NCI-H2227 treated with DMSO at 0.1 percent for 48 hours (cell line): ENCODE measurements around the gene ZNF536.
"Not testable (repeated sequence)": the region's sequence is repeated elsewhere in the genome, so short reads cannot be mapped to it uniquely, and the experiment has no call there.

Experiments
- DNase-seq: peaks from one replicate; lab custom pipeline; 2025; lab: John Stamatoyannopoulos, UW

The ZNF536 gene

DNA sequence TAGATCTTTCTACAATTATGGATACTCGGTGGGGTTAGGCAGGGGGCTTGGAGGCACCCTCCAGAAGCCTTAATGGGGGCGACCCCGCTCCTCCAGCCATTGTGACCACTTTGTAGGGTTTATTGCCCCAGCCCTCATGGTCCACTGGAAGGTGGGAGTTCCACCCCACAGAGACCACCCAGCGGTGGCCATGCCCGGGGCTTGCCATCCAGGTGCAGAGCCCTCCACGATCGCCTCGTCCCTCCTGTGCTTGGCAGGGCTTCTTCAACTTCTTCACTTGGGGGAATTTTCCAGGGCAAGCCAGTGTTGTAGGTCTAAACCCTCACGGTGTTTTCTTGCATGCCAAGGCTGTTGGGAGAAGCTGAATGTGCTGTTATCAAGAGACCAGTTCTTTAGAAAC, 16.1 kb downstream of the ZNF536 start:
- no peak for DNase-seq

GRCh38 chr19:30388819-30389218, 16.6 kb downstream of the ZNF536 start:
- DNase-seq: no peak

- DNase-seq: no peak
Observed at GRCh38 chr19:30390356-30390988, 18.3 kb downstream of the ZNF536 start.

- no peak for DNase-seq
Observed at GRCh38 chr19:30391052-30391451, 18.9 kb downstream of the ZNF536 start.

GRCh38 chr19:30391554-30392551, 19.7 kb downstream of the ZNF536 start:
- DNase-seq: no peak

GRCh38 chr19:30393046-30393445, 20.9 kb downstream of the ZNF536 start:
- DNase-seq: no peak

GRCh38 chr19:30393729-30394480, 21.7 kb downstream of the ZNF536 start:
- DNase-seq: no peak

DNA sequence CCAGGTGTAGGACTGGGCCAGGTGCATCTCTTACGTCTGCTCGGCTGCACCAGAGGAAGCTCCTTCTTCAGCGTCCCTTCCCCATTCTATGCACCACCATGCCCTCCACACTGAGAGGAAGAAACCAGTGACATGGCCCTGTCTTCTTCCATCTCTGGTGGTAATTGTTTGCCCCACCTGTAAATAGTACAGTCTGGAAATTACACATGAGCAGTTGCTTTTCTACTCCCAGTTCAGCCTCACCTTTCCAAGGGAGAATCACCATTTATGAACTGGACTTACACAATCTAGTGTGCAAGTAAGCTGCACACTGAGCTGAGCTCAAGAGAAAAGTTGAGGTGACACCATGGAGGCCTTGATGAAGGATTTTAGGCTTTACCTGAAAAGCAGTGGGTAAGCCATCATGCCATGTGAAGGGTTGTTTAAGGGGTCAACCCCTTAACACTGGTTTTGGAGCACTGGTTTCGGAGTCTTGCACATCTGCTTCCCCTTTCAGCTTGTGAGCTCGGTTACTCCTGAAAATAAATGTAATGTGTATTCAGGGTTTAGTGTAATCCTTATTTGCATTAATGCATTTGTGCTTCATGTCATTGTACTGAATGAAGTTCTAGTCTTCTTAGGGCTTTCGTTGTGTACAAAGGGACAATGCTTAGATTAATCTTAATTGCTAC, 22.4 kb downstream of the ZNF536 start:
- no peak for DNase-seq

DNA sequence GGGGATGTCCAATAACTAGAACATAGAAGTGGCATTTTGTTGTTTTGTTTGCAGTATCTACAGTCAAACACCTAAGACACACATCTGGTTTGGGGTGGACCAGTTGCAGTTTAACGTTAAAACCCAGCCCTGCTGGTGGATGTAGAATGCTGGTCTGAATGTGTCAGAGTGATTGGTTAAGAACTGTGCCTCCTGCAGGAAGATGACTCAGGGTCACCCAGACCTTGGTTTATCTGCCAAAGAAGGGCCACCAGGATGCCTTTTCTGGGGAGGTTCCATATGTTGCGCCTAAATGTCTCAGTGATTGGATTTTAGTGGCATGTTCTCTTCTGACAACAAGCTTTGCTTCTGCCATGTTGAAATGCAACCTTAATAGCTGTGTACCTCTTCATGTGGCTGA, 23.1 kb downstream of the ZNF536 start:
- no peak for DNase-seq

DNA sequence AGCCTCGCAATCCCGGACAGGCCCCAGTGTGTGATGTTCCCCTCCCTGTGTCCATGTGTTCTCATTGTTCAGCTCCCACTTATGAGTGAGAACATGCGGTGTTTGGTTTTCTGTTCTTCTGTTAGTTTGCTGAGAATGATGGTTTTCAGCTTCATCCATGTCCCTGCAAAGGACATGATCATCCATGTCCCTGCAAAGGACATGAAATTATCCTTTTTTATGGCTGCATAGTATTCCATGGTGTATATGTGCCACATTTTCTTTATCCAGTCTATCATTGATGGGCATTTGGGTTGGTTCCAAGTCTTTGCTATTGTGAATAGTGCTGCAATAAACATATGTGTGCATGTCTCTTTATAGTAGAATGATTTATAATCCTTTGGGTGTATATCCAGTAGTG, 26.4 kb downstream of the ZNF536 start:
- not testable (repeated sequence) for DNase-seq

- no peak for DNase-seq
Observed at GRCh38 chr19:30401956-30402355, 29.8 kb downstream of the ZNF536 start.

DNA sequence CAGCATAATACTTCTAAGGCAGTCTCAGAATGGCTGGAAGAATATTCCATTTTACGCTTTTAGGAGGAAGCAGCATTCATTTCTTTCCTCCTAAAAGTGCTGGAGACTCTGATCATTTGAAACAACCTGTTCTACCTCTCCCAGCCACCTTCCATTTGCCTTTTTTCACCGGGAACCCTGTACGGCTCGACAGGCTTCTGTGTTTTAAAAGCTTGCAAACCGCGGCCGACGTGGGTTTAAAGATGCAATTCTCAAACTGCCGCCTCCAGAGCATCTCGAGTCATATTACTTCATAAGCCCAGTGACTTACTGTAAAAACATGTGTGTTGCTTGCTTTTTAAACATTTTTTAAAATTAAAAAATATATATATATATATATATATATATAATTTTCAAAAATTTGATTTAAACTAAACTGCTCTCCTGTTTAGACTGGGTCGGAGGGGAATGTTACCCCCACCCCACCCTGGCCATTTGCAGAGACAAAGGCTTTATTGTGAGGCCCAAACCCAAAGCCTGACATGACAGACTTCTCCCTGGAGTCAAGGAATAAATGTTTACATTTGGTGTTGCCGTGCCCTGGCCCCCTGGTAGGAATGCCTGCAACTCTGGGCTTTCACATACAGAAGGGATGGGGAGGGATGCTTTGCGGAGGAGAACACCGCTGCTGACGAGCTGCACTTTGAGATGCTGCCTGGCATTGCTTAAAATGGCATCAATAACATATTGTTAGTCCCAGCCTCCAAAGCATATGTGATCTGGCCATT, 30.4 kb downstream of the ZNF536 start:
- no peak for DNase-seq

- DNase-seq: no peak
Observed at GRCh38 chr19:30403203-30403985, 31.2 kb downstream of the ZNF536 start.

DNA sequence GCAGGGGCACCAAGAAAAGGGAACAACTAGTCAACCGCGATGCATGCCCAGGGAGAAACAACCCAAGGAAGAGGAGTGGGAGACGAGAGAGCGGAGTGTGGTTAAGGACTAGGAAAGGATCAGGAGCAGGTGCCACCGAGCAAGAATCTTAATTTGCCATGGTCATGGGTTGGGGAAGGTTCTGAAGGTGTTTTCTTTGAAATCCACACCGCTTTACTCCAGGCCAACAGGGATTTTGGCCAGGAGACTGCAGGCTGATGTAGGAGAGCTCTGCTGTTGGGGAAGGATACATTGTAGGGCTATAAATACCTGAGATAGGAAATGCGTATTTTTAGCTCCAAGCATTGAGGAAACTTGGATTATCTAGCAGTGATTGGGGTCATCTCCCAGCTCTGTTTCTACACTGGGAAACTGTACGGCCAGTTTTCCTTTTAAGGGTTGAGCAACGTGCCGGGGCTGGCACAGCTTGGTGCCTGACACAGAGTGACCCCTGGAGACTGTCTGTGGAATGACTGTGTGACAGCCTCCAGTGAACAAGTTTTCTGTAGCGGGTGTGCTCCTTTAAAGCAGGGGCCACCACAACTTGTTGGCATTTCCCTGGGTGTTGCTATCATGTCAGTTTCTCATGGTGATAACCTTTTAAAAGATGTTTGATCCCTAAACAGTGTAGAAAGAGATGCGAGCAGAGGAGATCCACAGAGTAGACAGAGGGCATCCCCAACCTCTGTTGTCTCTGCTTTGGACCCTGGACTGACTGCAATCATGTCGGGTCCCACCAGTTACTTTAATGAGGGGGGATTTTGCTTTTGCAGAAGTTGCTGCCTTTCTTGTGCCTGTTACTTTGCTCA, 34.3 kb downstream of the ZNF536 start:
- DNase-seq: no peak

DNA sequence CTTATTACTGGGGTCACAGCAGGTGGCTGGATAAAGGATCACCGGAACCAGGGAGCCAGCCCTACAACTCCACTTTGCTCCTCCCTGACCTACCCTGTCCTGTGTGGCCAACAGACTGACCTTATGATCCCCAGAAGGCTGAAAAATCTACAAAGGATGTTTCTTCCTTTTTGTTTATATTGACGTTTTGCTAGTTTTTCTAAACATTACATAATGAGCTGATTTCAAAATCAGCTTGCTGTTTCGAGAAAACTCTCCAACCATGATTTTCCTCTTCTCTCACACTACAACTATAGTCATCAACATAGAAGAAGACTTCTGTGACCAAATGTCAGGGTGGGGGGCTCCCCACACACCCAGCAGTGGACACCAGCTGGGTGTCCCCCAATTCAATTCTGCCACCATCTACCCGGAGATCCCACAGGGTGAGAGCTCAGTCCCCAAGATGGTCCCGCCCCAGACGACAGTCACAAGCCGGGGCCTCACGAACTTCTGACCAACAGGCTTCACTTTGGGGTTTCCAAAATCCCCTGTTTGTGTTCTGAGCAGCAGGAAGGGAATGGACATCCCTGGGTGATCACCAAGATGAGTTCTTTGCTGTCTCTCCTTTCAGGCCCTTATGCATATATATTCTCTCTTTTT, 35.0 kb downstream of the ZNF536 start:
- DNase-seq: no peak

DNA sequence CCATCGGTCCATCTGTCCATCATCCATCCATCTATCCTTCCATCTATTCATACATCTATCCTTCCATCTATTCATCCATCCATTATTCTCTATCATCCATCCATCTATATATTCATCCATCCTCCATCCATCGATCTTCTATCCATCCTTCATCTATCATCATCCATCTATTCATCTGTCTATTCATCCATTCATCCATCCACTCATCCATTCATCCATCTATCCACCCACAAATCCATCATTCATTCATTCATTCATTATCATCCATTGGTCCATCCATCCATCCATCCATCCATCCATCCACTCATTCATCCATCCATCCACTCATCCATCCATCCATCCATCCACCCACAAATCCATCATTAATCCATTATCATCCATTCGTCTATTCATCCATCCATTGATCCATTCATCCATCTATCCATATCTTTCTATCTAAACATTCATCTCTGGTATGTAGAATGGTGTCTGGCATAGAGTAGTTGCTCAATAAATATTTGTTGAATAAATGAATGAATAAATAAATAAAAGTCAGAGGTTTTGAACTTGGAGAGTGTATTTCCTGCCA, 36.6 kb downstream of the ZNF536 start:
- DNase-seq: no peak

DNA sequence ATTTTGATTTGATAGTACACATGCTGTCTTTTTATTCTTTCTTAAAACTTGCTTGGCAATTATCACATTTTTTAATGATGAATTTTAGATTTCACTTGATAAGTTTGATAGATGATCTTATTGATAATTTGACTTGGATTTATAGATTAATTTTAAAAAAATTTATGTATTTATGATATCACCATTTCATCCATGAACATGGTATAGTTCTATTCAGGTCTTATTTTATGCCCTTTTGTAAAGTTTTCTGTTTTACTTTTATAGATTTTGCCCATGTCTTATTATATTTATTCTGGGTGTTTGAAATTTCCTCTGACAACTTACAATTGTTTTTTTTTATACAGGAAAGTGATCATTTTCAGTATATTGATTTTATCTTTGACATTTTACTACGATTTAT, 39.5 kb downstream of the ZNF536 start:
- no peak for DNase-seq

- no peak for DNase-seq
Observed at GRCh38 chr19:30416375-30416774, 44.2 kb downstream of the ZNF536 start.

GRCh38 chr19:30417166-30417565, 45.0 kb downstream of the ZNF536 start:
- DNase-seq: not testable (repeated sequence)
